GDM1 (cell line): Measurements from ENCODE around the gene SYNPO.

Experiments
- DNase-seq: peaks from one replicate; lab custom pipeline; 2025; lab: John Stamatoyannopoulos, UW

Gene SYNPO

DNA sequence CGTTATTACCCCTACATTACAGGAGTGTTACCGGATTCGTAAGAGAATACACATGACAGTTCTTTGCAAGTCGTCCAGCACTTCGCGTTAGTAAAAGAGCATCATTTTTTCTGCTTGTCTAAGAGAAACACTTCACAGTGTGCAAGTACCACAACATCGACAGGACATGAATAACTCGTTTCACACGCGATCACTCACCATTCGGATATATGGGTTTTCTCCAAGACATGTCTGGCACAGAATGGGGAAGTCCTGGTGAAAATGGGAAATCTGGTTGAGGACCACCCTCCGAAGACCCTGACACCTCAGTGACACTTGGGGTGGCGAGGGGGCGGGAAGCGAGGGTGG is 59.8 kb downstream of the SYNPO start:
- no peak for DNase-seq

DNA sequence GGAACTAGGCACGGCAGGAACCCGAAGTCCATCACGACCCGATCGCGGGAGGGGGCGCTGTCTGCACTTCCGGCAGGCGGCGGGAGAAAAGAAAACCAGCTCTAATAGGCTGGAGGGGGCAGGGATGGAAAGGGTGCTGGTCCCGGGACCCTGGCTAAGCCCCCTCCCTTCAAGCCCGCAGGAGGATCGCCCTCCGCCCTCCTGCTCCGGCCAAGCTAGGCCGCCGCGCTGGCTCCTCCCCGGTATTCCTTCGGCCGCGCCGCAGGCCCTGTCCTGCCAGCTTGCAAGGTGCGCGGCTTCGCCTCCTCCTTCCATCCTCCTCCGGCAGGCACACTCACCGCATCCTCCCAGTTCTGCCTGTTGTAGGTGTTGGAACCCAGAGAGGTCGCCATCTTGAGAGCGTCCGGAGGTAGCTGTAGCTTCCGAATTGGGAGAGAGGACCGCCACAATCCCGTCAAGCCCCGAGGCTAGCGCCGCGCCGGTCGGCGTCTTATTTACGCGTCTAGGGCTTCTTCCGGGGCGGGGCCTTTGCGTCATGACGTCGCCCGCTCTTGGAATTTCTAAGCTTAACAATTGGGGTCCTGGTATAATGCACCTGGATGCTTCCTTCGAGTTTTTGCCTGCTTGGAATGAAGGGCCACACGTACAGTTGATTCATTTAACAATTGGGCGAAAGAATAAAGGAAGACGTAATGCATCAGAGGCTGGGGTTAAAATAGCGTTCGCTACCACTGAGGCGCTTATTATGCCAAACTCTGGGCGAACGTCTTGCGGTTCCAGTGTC is 60.3 kb downstream of the SYNPO start, which contains the start of gene RBM22:
Gene RBM22, minus strand, starts transcription at position 469 of the 784 bp plus-strand sequence. Its CDS starts 77 bp downstream, at position 392.
- DNase-seq, result peak; percentile 85

DNA sequence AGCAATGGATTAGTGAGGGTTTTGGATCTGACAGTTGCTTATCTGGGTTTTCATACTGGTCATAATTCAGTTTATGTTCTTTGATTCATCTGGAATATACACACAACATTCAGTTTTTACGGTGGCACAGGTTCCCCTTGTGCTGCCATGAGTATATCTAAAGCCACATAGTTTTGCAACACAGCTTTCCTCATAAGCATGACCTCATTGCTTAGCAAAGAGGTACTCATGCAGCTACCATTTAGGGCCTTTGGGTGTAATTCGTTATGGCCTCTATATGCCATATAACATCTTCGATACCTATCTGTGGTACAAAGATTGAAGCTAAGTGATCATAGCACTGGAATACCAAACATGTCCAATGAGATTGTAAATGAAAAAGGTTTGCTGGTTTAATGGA is 63.3 kb downstream of the SYNPO start:
- no peak for DNase-seq

DNA sequence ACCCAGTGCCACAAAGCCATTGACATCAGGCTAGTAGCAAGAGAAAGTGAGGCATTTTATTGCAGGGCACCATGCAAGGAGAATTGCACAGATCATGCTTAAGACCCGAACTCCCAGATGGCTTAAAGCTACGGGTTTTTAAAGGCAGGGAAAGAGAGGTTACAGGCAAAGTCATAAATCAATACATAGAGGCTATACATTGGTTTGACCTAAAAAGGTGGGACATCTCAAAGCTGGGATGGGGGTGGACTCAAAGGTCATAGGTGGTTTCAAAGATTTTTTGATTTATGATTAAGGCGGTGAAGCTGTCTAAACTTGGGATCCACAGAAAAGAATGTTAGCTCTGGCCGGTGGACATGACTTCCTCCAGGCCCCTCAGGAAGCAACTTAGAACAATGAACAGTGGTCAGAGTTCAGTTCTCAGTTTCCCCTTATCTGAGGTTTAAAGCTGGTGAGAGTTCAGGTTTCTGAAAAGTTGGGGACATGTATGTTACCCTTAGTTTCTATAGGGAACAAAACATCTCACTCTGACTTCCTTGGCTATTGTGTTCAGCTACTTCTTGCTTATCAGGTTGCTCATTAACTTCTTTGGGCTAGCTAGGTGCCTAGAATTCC is 66.4 kb downstream of the SYNPO start:
- no peak for DNase-seq
